HepG2 (cell line): ENCODE data around the gene ZNF396. TPM values are rescaled to one million over a fixed set of nuclear protein-coding genes. Genes with fewer than 3 reads are reported as not detected.

ENCODE experiments used
- FOXO1 ChIP-seq: sonication (generic); formaldehyde crosslinking; IDR thresholded peaks from 2 replicates; pipeline ENCODE4 v1.4.0; 2020; ENCODE audit warnings: missing genetic modification reagents
- GMEB2 ChIP-seq: IDR thresholded peaks from 2 replicates; pipeline ENCODE4 v1.6.1; 2016; ENCODE audit warnings: missing biosample characterization, missing genetic modification reagents, low read depth
- NCOA1 ChIP-seq: sonication (generic); formaldehyde crosslinking; IDR thresholded peaks from 2 replicates; pipeline ENCODE4 v1.9.0; 2021; ENCODE audit warnings: missing genetic modification reagents
- NFIC ChIP-seq: IDR thresholded peaks from 2 replicates; pipeline ENCODE4 v1.6.1; 2012; ENCODE audit warnings: mild to moderate bottlenecking, low read length, inconsistent platforms
- PRMT3 ChIP-seq: sonication (generic); formaldehyde crosslinking; IDR thresholded peaks from 2 replicates; pipeline ENCODE4 v1.8.1; 2022; ENCODE audit warnings: low read depth, mild to moderate bottlenecking, moderate library complexity, missing genetic modification reagents, borderline replicate concordance
- SP5 ChIP-seq: IDR thresholded peaks from 2 replicates; pipeline ENCODE4 v1.6.1; 2016; ENCODE audit warnings: low read depth, borderline replicate concordance
- TAF1 ChIP-seq: sonication (generic); formaldehyde crosslinking; IDR thresholded peaks from 2 replicates; pipeline ENCODE4 v1.4.0; 2020; ENCODE audit warnings: missing genetic modification reagents
- TARDBP ChIP-seq: sonication (generic); formaldehyde crosslinking; IDR thresholded peaks from 2 replicates; pipeline ENCODE4 v1.8.0; 2022; ENCODE audit warnings: mild to moderate bottlenecking, missing genetic modification reagents
- ZNF274 ChIP-seq: sonication (generic); formaldehyde crosslinking; IDR thresholded peaks from 2 replicates; pipeline ENCODE4 v1.5.1; 2020; ENCODE audit warnings: mild to moderate bottlenecking, missing genetic modification reagents
- ZNF567 ChIP-seq: sonication (generic); formaldehyde crosslinking; IDR thresholded peaks from 2 replicates; pipeline ENCODE4 v1.8.1; 2023; ENCODE audit warnings: mild to moderate bottlenecking, missing genetic modification reagents, borderline replicate concordance
- ZNF746 ChIP-seq: sonication (generic); formaldehyde crosslinking; IDR thresholded peaks from 2 replicates; pipeline ENCODE4 v1.8.0; 2022; ENCODE audit warnings: mild to moderate bottlenecking, missing genetic modification reagents
- ZNF776 ChIP-seq: sonication (generic); formaldehyde crosslinking; IDR thresholded peaks from 2 replicates; pipeline ENCODE4 v1.4.0; 2020; ENCODE audit warnings: mild to moderate bottlenecking, missing genetic modification reagents
- polyA plus RNA-seq, 8 experiments: library from polyadenylated mRNA; depleted of rRNA in 3 of 8; stranded (reverse) in 7 of 8; unstranded in 1 of 8; fragments of >200 nt; fragmentation: Illumina TruSeq in 4 of 8; extraction: Trizol in 4 of 8; gene quantifications; 2 replicates each; pipeline versions ENCODE4 v1.2.1 to v1.2.3, GENCODE V29; 2011 to 2016; ENCODE audit warnings: low read depth in 4 of 8, missing spikeins in 1 of 8, mixed read lengths in 1 of 8; ENCODE audit not compliant: insufficient read depth in 1 of 8
- total RNA-seq, 5 experiments: library from RNA; depleted of rRNA; stranded (reverse); fragments of >200 nt; fragmentation: Illumina TruSeq; extraction: Trizol; gene quantifications; 2 replicates each; pipeline ENCODE4 v1.2.3, GENCODE V29; 2016; ENCODE audit warnings: low read depth in 1 of 5
- TF ChIP-seq, protein P1 (sequence below): sonication (generic); formaldehyde crosslinking; IDR thresholded peaks from 2 replicates; pipeline ENCODE4 v1.5.0; 2020; ENCODE audit warnings: mild to moderate bottlenecking, missing genetic modification reagents, moderate library complexity
- TF ChIP-seq, protein P2 (sequence below): sonication (generic); formaldehyde crosslinking; IDR thresholded peaks from 2 replicates; pipeline ENCODE4 v1.5.0; 2020; ENCODE audit warnings: missing genetic modification reagents
- TF ChIP-seq, protein P3 (sequence below): sonication (generic); formaldehyde crosslinking; IDR thresholded peaks from 2 replicates; pipeline ENCODE4 v1.4.0; 2020; ENCODE audit warnings: mild to moderate bottlenecking, missing genetic modification reagents
- TF ChIP-seq, protein P4 (sequence below): sonication (generic); formaldehyde crosslinking; IDR thresholded peaks from 2 replicates; pipeline ENCODE4 v1.4.0; 2020; ENCODE audit warnings: mild to moderate bottlenecking, missing genetic modification reagents

The ZNF396 gene
- total and polyA plus RNA-seq, 2 of the 13 experiments (the other 11 are each of a cell fraction or from before 2014, with no cell fraction given): 0.25 to 0.75 TPM

- peak; percentile 81; the same call in 1 of the 2 replicates for TF ChIP-seq NCOA1
- TF ChIP-seq ZNF746 (CRISPR knock-in tag): 0 out of 2 replicates have a peak, but pooled peaks have one; percentile 38
- peak; percentile 57 for TF ChIP-seq TAF1 (CRISPR knock-in tag)
- TF ChIP-seq FOXO1 (CRISPR knock-in tag): no peak
- TF ChIP-seq, protein P1, sequence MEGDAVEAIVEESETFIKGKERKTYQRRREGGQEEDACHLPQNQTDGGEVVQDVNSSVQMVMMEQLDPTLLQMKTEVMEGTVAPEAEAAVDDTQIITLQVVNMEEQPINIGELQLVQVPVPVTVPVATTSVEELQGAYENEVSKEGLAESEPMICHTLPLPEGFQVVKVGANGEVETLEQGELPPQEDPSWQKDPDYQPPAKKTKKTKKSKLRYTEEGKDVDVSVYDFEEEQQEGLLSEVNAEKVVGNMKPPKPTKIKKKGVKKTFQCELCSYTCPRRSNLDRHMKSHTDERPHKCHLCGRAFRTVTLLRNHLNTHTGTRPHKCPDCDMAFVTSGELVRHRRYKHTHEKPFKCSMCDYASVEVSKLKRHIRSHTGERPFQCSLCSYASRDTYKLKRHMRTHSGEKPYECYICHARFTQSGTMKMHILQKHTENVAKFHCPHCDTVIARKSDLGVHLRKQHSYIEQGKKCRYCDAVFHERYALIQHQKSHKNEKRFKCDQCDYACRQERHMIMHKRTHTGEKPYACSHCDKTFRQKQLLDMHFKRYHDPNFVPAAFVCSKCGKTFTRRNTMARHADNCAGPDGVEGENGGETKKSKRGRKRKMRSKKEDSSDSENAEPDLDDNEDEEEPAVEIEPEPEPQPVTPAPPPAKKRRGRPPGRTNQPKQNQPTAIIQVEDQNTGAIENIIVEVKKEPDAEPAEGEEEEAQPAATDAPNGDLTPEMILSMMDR (CRISPR knock-in tag): 0 out of 2 replicates have a peak, but pooled peaks have one; percentile 2
- TF ChIP-seq ZNF776: 0 out of 2 replicates have a peak, but pooled peaks have one; percentile 35
- 0 out of 2 replicates have a peak, but pooled peaks have one; percentile 40 for TF ChIP-seq ZNF567
- TF ChIP-seq, protein P2, sequence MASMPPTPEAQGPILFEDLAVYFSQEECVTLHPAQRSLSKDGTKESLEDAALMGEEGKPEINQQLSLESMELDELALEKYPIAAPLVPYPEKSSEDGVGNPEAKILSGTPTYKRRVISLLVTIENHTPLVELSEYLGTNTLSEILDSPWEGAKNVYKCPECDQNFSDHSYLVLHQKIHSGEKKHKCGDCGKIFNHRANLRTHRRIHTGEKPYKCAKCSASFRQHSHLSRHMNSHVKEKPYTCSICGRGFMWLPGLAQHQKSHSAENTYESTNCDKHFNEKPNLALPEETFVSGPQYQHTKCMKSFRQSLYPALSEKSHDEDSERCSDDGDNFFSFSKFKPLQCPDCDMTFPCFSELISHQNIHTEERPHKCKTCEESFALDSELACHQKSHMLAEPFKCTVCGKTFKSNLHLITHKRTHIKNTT: no peak
- 0 out of 2 replicates have a peak, but pooled peaks have one; percentile 12 for TF ChIP-seq ZNF274 (CRISPR knock-in tag)
- TF ChIP-seq PRMT3 (CRISPR knock-in tag): peak; percentile 60; the same call in 1 of the 2 replicates
- TF ChIP-seq, protein P3, sequence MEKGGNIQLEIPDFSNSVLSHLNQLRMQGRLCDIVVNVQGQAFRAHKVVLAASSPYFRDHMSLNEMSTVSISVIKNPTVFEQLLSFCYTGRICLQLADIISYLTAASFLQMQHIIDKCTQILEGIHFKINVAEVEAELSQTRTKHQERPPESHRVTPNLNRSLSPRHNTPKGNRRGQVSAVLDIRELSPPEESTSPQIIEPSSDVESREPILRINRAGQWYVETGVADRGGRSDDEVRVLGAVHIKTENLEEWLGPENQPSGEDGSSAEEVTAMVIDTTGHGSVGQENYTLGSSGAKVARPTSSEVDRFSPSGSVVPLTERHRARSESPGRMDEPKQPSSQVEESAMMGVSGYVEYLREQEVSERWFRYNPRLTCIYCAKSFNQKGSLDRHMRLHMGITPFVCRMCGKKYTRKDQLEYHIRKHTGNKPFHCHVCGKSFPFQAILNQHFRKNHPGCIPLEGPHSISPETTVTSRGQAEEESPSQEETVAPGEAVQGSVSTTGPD (CRISPR knock-in tag): no peak
- TF ChIP-seq, protein P4, sequence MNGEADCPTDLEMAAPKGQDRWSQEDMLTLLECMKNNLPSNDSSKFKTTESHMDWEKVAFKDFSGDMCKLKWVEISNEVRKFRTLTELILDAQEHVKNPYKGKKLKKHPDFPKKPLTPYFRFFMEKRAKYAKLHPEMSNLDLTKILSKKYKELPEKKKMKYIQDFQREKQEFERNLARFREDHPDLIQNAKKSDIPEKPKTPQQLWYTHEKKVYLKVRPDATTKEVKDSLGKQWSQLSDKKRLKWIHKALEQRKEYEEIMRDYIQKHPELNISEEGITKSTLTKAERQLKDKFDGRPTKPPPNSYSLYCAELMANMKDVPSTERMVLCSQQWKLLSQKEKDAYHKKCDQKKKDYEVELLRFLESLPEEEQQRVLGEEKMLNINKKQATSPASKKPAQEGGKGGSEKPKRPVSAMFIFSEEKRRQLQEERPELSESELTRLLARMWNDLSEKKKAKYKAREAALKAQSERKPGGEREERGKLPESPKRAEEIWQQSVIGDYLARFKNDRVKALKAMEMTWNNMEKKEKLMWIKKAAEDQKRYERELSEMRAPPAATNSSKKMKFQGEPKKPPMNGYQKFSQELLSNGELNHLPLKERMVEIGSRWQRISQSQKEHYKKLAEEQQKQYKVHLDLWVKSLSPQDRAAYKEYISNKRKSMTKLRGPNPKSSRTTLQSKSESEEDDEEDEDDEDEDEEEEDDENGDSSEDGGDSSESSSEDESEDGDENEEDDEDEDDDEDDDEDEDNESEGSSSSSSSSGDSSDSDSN (CRISPR knock-in tag): peak; percentile 65
- TF ChIP-seq GMEB2 (CRISPR knock-in tag): no peak
- no peak for TF ChIP-seq NFIC
- peak; percentile 57; the same call in 1 of the 2 replicates for TF ChIP-seq SP5 (CRISPR knock-in tag)
- peak; percentile 14; the same call in 1 of the 2 replicates for TF ChIP-seq TARDBP (CRISPR knock-in tag)
These were observed at the start of gene ZNF396 (continued) for GRCh38 chr18:35376742-35377695.
